Uterus (tissue), 4 donors: Measurements from ENCODE around the gene BRMS1. TPM values are rescaled to one million over a fixed set of nuclear protein-coding genes. Genes with fewer than 3 reads are reported as not detected.
A peak's percentile ranks its signal among the peaks of the same experiment; 100 is the strongest.

Source experiments
- DNase-seq, 2 donors: peaks; one replicate each; pipeline ENCODE4 v3.0.0-alpha.2; 2019 to 2020
- H3K27ac ChIP-seq, 2 donors: fragments of 200-600 bp; sonication (generic); 1 replicate in 1 of 2; 2 replicates in 1 of 2; pipeline ENCODE4 v1.5.1; 2016 to 2018
- H3K27me3 ChIP-seq, 2 donors: fragments of 200-600 bp; sonication (generic); one replicate each; pipeline ENCODE4 v1.5.1; 2018 to 2019; ENCODE audit warnings: control low read depth in 1 of 2
- H3K36me3 ChIP-seq, 2 donors: fragments of 200-600 bp; sonication (generic); one replicate each; pipeline ENCODE4 v1.5.1; 2019; ENCODE audit warnings: control low read depth in 1 of 2
- H3K4me1 ChIP-seq, 2 donors: fragments of 200-600 bp; sonication (generic); one replicate each; pipeline ENCODE4 v1.5.1; 2018 to 2019; ENCODE audit warnings: control low read depth in 1 of 2
- H3K4me3 ChIP-seq, 2 donors: fragments of 200-600 bp; sonication (generic); 1 replicate in 1 of 2; 2 replicates in 1 of 2; pipeline ENCODE4 v1.5.1; 2018 to 2019; ENCODE audit warnings: mild to moderate bottlenecking in 1 of 2
- H3K9me3 ChIP-seq, 2 donors: fragments of 200-600 bp; sonication (generic); one replicate each; pipeline ENCODE4 v1.5.1; 2019; ENCODE audit warnings: control low read depth in 1 of 2
- POLR2A ChIP-seq, 2 donors: fragments of 450-650 bp; IDR thresholded peaks; one replicate each; pipeline ENCODE4 v1.6.1; 2016; ENCODE audit warnings: antibody characterized with exemption in 2 of 2, mild to moderate bottlenecking in 1 of 2, moderate library complexity in 1 of 2
- intact Hi-C: fragments of 100-400 bp; cut with DNase I; formaldehyde crosslinking; loops from one replicate; pipeline ENCODE4 v1.15.1; 2023; ENCODE audit warnings: low total_unique reads
- total RNA-seq, 4 donors: library from RNA; depleted of rRNA in 3 of 4; stranded (reverse); fragments of >200 nt in 3 of 4; gene quantifications; one replicate each; pipeline versions ENCODE4 v1.1.0 to v1.2.4, GENCODE V29; 2014 to 2023
- TF ChIP-seq, protein P1 (sequence below), 4 experiments: fragments of 200-600 bp in 2 of 4; fragments of 450-650 bp in 2 of 4; sonication (generic) in 2 of 4; IDR thresholded peaks; one replicate each; pipeline ENCODE4 v1.5.1; 2016 to 2019; ENCODE audit warnings: antibody characterized with exemption in 4 of 4, mild to moderate bottlenecking in 2 of 4, moderate library complexity in 1 of 4
- donor health status: DM: yes; HTN: yes; CAD: no.

Gene BRMS1
- total RNA-seq, 4 donors from 2014 or later = 15.0 to 77.4 (median 21.9) TPM

- Histone ChIP-seq H3K27ac (peak overlapping the region; percentile 82 to 93), H3K36me3 (no peaks in the 10 kb centered on the region), H3K4me3 (peak overlapping the region in 1 of 2 donors; percentile 48), H3K9me3 (no peaks in the 10 kb centered on the region), H3K4me1 (peaks cover 0 to 15% of the 10 kb centered on the region in 2 donors), H3K27me3 (no peaks in the 10 kb centered on the region)
- TF ChIP-seq POLR2A (IDR thresholded peaks at IDR 0.05) = no peak
- TF ChIP-seq, protein P1, sequence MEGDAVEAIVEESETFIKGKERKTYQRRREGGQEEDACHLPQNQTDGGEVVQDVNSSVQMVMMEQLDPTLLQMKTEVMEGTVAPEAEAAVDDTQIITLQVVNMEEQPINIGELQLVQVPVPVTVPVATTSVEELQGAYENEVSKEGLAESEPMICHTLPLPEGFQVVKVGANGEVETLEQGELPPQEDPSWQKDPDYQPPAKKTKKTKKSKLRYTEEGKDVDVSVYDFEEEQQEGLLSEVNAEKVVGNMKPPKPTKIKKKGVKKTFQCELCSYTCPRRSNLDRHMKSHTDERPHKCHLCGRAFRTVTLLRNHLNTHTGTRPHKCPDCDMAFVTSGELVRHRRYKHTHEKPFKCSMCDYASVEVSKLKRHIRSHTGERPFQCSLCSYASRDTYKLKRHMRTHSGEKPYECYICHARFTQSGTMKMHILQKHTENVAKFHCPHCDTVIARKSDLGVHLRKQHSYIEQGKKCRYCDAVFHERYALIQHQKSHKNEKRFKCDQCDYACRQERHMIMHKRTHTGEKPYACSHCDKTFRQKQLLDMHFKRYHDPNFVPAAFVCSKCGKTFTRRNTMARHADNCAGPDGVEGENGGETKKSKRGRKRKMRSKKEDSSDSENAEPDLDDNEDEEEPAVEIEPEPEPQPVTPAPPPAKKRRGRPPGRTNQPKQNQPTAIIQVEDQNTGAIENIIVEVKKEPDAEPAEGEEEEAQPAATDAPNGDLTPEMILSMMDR (IDR thresholded peaks at IDR 0.05) = no peak
- peak; percentile 79 to 81 for DNase-seq
- intact Hi-C loops = no loop called here
Measured at GRCh38 chr11:66317723-66318599, 26.9 kb downstream of the BRMS1 start.

- Histone ChIP-seq H3K9me3 (no peaks in the 10 kb centered on the region), H3K27ac (peak overlapping the region; percentile 82 to 93), H3K27me3 (no peaks in the 10 kb centered on the region), H3K36me3 (no peaks in the 10 kb centered on the region), H3K4me1 (peaks cover 0 to 16% of the 10 kb centered on the region in 2 donors), H3K4me3 (peak overlapping the region; percentile 25 to 48)
- peak; percentile 59 to 65 for DNase-seq
- intact Hi-C loops = no loop called here
- TF ChIP-seq, protein P1 (IDR thresholded peaks at IDR 0.05) = no peak
- TF ChIP-seq POLR2A (IDR thresholded peaks at IDR 0.05) = no peak
Measured at GRCh38 chr11:66317322-66317722, 27.6 kb downstream of the BRMS1 start.

DNA sequence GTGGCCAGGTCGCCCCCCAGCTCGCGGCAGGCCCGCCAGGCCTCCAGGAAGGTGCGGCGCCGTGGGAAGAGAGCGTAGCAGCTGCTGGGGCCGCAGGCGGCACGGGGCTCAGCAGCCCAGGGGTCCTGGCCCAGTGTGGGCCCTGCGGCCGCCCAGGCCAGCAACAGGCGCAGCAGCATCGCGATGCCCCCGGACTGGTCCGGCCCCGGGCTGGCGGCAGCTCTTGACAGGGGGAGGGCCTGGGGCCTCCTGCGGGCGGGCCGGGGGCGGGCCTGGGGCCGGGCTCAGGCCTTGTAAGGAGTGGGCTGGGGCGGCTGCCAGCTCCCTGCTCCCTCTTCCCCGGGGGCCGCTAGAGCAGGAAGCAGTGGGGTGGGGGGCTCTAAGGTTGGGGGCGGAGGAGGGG is 28.1 kb downstream of the BRMS1 start, which contains the start of gene CD248:
TSS of gene CD248 (minus strand) at position 196 of the 403 bp plus-strand sequence. CDS start at position 179, 17 bp downstream.
- peak; percentile 79 to 81 for DNase-seq
- Histone ChIP-seq H3K27me3 (no peaks in the 10 kb centered on the region), H3K36me3 (no peaks in the 10 kb centered on the region), H3K4me1 (peaks cover 0 to 16% of the 10 kb centered on the region in 2 donors), H3K27ac (peak within 1 kb of the TSS; percentile 86 to 93), H3K4me3 (peak within 1 kb of the TSS; percentile 25 to 48), H3K9me3 (no peaks in the 10 kb centered on the region)
- TF ChIP-seq, protein P1 (IDR thresholded peaks at IDR 0.05) = peak in 1 of 4 experiments; percentile 22
- TF ChIP-seq POLR2A (IDR thresholded peaks at IDR 0.05) = peak; percentile 59 to 70
- intact Hi-C loops = no loop called here

GRCh38 chr11:66315921-66316811 is 28.7 kb downstream of the BRMS1 start:
- Histone ChIP-seq H3K27me3 (no peaks in the 10 kb centered on the region), H3K27ac (peak overlapping the region; percentile 86 to 93), H3K36me3 (no peaks in the 10 kb centered on the region), H3K4me3 (peak overlapping the region; percentile 24 to 48), H3K4me1 (peaks cover 0 to 16% of the 10 kb centered on the region in 2 donors), H3K9me3 (no peaks in the 10 kb centered on the region)
- DNase-seq = peak in 1 of 2 donors; percentile 38
- no peak for TF ChIP-seq POLR2A (IDR thresholded peaks at IDR 0.05)
- TF ChIP-seq, protein P1 (IDR thresholded peaks at IDR 0.05) = no peak
- intact Hi-C loops = no loop called here
